Vagina (tissue), 2 donors: ENCODE results near the gene S100A13.

ENCODE experiments used
- POLR2AphosphoS5 ChIP-seq, 2 donors: sonication (generic); formaldehyde crosslinking; IDR thresholded peaks; one replicate each; pipeline ENCODE4 v1.9.0; 2017; ENCODE audit warnings: antibody characterized with exemption in 2 of 2, mild to moderate bottlenecking in 2 of 2, low read depth in 1 of 2; ENCODE audit not compliant: insufficient read depth in 1 of 2
- TF ChIP-seq, protein P1 (sequence below), 3 experiments: fragments of 450-650 bp in 2 of 3; fragments of 200-600 bp in 1 of 3; sonication (generic) in 1 of 3; IDR thresholded peaks; one replicate each; pipeline ENCODE4 v1.5.1; 2017 to 2019; ENCODE audit warnings: antibody characterized with exemption in 3 of 3, mild to moderate bottlenecking in 2 of 3, moderate library complexity in 2 of 3

DNA sequence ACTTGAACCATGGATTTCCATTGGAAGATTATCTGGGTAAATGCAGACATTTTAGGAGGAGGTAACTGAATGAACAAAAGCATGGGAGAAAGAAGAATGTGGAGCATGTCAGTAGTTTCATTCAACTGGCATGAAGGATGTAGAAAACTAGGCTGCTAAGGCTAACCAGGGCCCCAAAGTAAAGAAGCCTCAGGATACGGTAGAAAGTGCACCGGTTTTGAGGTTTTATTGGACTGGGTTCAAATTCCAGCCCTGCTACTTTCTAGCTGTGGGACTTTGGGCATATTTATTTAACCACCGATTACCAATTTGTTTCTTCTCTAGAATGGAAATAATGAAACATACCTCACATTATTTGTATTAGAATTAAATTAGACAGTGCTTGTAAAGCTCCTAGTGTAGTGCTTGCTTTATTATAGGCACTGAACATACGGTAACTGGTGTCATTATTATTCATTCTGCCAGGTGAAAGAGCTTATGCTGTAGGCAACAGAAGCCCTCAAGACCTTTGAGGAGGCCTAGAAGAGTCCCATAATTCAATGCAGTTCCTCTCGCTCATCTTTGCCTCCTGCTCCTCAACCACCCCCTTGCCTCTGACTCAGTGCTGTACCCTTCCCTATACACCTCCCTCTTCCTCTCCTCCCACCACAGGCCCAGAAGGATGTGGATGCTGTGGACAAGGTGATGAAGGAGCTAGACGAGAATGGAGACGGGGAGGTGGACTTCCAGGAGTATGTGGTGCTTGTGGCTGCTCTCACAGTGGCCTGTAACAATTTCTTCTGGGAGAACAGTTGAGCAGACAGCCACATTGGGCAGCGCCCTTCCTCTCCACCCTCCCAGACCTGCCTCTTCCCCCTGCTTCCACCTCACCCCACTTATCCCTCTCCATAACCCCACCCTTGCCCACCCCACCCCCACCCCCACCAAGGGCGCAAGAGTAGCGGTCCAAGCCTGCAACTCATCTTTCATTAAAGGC, 4.0 kb upstream of the S100A13 start:
- TF ChIP-seq POLR2AphosphoS5 (IDR thresholded peaks at IDR 0.05; ENCODE audit: insufficient read depth in 1 of 2, low read depth in 1 of 2): no peak
- TF ChIP-seq, protein P1, sequence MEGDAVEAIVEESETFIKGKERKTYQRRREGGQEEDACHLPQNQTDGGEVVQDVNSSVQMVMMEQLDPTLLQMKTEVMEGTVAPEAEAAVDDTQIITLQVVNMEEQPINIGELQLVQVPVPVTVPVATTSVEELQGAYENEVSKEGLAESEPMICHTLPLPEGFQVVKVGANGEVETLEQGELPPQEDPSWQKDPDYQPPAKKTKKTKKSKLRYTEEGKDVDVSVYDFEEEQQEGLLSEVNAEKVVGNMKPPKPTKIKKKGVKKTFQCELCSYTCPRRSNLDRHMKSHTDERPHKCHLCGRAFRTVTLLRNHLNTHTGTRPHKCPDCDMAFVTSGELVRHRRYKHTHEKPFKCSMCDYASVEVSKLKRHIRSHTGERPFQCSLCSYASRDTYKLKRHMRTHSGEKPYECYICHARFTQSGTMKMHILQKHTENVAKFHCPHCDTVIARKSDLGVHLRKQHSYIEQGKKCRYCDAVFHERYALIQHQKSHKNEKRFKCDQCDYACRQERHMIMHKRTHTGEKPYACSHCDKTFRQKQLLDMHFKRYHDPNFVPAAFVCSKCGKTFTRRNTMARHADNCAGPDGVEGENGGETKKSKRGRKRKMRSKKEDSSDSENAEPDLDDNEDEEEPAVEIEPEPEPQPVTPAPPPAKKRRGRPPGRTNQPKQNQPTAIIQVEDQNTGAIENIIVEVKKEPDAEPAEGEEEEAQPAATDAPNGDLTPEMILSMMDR (IDR thresholded peaks at IDR 0.05): no peak
